Regular cardiac myocyte (primary cell): ENCODE measurements around the gene RSL24D1. TPM values are rescaled to one million over a fixed set of nuclear protein-coding genes. Genes with fewer than 3 reads are reported as not detected.

ENCODE experiments used
- total RNA-seq: library from RNA; depleted of rRNA; stranded (reverse); fragments of >200 nt; gene quantifications from 2 replicates; pipeline ENCODE4 v1.2.3, GENCODE V29; 2014

Gene RSL24D1
- total RNA-seq = 64.4 and 94.7 TPM in 2 replicates

GRCh38 chr15:55196458-55197361 is at the start of gene RSL24D1:
Gene RSL24D1 (minus strand): TSS chr15:55196941. CDS start chr15:55196890, 51 bp downstream.

Other genes with a start within 250 kb of the RSL24D1 start
- gene RAB27A, start 92.9 kb upstream of the RSL24D1 start, total RNA-seq = 8.2 and 9.6 TPM in 2 replicates
- gene PIGBOS1, start 122.2 kb upstream of the RSL24D1 start, total RNA-seq = 5.6 and 6.5 TPM in 2 replicates
- gene PIGB, start 122.3 kb upstream of the RSL24D1 start, total RNA-seq = 10.0 and 13.2 TPM in 2 replicates
- gene CCPG1, start 211.4 kb upstream of the RSL24D1 start, total RNA-seq = 57.7 and 172 TPM in 2 replicates
- 2.1 and 4.2 TPM in 2 replicates for gene PIERCE2, start 211.6 kb upstream of the RSL24D1 start, total RNA-seq